NCI-H2196 (cell line): ENCODE measurements around the gene CSTF3.
A peak's percentile ranks its signal among the peaks of the same experiment; 100 is the strongest.
"Not testable (repeated sequence)": the region's sequence is repeated elsewhere in the genome, so short reads cannot be mapped to it uniquely, and the experiment has no call there.

Experiments used
- DNase-seq: peaks from one replicate; lab custom pipeline; 2025; ENCODE audit not compliant: unreplicated experiment; lab: John Stamatoyannopoulos, UW

Gene CSTF3

DNA sequence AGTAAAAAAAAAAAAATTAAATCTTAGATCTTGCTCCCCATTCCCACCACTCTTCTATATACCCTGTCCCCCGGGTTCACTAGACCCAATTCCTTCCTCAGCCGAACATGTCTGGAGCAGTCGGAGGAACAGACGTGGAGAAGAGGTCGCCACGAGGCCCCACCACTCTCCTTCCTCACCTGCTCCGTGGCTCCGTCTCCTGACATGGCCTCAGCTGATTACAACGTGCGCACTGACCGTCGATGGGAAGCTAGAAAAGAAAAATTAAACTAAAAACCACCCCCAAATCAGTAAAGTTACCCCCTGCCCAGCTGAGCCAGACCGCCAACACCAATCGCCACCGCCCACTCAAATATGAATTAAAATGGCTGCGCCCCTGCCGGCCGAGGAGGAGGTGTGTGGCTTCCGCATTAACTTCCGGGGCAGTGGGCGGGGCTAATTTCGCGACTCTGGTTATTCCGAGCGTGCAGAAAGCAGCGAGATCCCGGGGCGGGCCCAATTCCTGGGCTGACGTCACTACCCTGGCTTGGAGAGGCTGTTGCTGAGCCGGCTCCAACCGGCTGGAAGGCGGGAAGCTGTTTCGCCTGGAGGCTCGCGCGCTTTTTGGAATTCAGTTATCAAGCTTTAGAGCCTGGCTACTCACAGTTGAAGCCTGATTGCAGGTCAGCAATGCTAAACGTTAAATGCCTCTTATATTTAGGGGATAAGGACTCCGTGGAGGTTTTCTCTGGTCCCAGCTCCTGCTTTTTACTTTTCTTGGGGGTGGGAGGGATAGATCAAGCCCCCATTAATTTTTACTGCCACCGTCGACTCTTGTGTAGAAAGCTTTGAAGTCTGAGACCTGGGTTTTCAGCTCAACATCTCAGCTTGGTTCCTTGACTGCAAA is at the start of gene CSTF3:
TSS of gene CSTF3 (minus strand) at position 361 of the 886 bp plus-strand sequence. CDS start at position 206, 155 bp downstream.
- DNase-seq: peak; percentile 100

DNA sequence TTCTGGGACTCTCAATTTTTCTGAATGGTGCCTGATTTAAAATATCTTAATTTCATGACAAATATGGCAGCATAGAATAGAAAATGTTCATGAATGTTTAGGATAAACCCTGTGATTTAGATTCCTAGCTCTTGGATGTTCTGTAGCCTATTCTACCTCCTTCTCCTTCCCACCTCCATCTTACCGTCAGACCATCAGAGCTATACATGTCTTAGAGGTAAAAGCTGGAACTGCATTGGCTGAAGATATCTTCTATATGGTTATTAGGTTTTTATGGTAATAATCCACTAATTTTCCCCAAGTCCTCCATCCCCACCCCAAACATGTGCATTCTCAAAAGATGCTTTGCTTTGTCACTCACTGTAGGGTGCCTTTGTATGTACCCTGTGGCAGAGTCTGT is 46.9 kb upstream of the CSTF3 start:
- DNase-seq: no peak

- DNase-seq: no peak
Measured at GRCh38 chr11:33207408-33207985, 46.2 kb upstream of the CSTF3 start.

DNA sequence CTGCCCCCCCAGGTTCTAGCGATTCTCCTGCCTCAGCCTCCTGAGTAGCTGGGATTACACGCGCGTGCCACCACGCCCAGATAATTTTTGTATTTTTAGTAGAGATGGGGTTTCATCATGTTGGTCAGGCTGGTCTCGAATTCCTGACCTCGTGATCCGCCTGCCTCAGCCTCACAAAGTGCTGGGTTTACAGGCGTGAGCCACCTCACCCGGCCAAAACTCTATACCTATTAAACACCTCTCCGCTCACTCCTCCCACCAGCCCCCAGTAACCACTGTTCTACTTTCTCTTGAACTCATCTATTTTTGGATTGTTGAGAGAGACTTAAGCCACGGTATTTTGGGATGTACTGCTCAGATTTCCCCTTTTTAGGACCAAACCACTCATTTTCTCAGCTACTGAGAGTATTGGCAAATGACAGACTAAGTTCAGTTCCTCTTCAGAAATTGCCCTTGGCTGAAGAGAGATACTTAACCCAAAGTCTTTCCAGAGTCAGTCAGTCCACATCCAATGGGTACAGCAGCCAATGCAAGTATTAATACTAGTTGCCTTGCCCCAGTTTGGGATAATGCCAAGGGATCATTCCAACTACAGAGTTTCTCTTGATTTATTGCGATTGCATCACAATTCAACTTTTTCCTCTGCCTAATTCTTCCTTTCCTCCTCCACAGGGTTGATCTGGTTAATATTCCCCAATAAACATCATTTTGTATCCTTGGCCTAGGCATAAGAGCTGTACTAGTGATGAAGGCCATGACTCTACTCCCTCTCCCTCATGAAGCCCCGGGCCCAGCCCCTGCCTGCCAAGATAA is 36.8 kb upstream of the CSTF3 start:
- no peak for DNase-seq

DNA sequence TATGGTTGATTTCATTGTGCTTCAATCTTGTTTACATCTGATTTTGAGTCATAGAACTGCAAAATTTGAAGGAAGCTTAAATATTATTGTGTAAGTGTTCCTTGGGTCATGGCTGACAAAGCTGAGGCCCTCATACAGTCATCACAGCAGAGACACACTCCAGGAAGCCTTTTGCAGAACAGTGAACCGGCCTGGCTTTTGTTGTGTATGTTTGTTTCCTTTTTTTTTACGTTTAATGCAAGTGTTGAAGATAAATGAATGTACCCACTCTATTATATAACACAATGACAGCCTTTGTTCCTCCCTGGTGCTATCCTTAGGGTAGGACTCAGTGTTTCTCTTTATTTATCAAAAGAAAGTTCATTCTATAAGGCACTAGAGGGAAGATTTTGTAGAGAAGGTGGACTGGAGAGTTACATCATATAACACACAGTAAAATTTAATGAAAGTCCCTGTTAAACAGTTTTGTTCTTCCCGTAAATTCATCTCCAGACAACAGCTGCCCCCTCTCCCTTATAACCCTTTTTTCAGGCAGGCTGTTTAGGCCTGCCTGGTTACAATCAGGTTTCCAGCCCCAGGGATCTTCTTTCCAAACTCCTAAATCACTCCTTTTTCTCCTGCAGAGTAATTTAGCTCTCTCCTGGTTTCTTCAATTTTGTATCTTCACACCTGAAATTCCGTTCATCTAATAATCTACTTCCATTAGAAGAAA is 34.3 kb upstream of the CSTF3 start:
- no peak for DNase-seq

DNA sequence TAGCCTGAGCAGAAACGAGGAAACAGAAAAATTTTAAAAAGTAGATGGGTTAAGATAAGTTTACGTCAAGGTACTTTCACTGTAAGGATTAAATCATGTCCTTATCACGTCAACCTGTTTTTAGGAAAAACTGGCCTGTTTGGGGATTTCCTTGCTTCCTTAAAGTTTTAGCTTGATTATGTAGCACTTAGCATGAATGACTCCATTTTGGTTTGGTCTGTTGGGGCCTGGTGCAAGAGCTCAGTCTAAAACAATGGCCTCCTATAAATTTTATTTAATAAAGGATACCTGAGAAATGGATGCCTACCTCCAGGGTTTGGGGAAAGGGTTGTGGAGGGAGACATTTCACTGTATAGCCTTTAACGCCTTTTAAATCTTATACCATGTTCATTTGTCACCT is 33.2 kb upstream of the CSTF3 start:
- no peak for DNase-seq

- no peak for DNase-seq
Measured at GRCh38 chr11:33191467-33191866, 30.2 kb upstream of the CSTF3 start.

- DNase-seq: no peak
Measured at GRCh38 chr11:33187998-33188722, 26.9 kb upstream of the CSTF3 start.

DNA sequence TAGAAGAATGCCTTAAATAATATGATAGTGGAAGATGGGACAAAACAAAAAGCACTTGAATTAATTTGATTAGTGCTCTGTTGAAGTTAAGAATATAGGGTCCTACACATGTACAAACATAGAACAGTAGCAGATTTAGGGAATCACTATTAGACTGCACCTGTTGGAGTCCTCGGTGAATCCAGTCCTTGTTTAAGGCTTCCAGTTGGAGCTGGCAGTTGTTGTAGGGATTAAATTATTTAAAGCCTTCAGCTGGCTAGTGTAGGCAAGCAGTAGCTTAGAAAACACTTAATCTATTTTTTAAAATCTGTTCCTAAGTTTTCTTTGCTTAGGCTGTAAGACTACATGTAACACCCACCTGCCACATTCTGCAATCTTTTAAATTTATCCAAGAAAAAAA is 24.5 kb upstream of the CSTF3 start:
- no peak for DNase-seq

- no peak for DNase-seq
Measured at GRCh38 chr11:33182246-33182878, 21.1 kb upstream of the CSTF3 start.

GRCh38 chr11:33179348-33179803 is 18.1 kb upstream of the CSTF3 start:
- no peak for DNase-seq

DNA sequence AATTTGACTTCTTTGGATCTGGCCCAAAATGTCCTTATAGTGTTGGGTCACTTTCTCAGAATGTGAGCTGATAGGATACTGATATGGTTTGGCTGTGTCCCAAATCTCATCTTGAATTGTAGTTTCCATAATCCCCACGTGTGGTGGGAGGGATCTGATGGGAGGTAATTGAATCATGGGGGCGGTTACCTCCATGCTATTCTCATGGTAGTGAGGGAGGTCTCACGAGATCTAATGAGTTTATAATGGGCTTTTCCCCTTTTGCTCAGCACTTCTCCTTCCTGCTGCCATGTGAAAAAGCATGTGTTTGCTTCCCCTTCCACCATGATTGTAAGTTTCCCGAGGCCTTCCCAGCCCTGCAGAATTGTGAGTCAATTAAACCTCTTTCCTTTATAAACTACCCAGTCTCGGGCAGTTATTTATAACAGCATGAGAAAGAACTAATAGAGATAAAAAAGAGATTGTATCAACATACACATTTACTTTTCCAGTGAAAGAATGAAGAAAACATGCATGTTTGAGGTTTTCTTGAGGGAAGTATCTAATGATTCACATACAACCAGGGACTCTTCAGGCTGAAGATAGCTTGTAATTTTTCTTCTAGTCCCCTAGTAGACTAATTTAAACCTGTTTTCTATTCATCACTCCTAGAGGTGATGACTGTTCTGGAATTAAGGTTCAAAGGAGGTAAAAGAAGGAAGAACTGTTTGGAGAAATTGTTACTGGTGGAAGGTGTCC is 17.3 kb upstream of the CSTF3 start:
- DNase-seq: no peak

GRCh38 chr11:33177676-33178336 is 16.5 kb upstream of the CSTF3 start:
- no peak for DNase-seq

- DNase-seq: not testable (repeated sequence)
Measured at GRCh38 chr11:33176760-33177159, 15.5 kb upstream of the CSTF3 start.

DNA sequence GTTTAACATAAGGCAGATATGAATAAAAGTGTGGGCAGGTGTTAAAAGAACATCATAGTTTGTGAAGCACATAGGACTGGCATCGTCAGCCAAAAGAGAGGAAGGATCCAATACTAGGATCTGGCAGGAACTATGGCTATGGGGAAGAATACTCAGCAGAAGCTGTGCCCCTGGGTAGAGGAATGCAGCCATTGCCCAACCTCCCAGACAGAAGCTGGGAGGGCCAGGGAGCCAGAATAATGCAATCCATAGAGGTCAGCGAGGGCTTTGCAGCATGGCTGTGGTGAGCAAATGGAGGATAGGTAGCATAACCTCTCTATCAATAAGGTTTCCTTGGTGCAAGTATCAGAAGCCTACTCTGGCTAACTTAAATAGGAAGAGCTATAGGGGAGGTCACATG is 11.7 kb upstream of the CSTF3 start:
- DNase-seq: no peak

DNA sequence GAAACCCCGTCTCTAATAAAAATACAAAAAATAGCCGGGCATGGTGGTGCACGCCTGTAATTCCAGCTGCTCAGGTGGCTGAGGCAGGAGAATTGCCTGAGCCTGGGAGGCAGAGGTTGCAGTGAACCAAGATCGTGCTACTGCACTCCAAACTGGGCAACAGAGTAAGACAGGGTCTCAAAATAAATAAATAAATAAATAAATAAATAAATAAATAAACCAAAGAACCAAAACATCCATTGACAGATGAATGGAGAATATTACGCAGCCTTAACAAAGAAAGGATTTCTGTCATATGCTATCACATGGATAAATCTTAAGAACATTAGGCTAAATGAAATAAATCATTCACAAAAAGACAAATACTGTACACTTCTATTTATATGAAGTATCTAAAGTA is 11.1 kb upstream of the CSTF3 start:
- DNase-seq: no peak

DNA sequence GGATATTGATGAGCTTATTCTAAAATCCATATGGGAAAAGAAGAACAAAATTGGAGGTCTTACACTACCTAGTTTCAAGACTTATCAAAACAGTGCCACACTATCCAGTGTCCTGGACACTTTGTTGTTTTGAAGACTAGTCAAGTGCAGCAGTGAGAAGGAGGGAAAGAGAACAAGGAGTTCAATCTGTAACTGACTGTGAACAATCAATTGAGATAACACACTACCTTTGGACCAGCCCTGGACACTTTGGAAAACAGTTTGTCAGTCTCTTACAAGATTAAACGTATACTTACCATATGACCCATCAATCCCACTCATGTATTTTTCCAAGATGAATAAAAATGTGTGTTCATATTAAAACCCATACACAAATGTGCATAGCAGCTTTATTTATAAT is 10.0 kb upstream of the CSTF3 start:
- no peak for DNase-seq

DNA sequence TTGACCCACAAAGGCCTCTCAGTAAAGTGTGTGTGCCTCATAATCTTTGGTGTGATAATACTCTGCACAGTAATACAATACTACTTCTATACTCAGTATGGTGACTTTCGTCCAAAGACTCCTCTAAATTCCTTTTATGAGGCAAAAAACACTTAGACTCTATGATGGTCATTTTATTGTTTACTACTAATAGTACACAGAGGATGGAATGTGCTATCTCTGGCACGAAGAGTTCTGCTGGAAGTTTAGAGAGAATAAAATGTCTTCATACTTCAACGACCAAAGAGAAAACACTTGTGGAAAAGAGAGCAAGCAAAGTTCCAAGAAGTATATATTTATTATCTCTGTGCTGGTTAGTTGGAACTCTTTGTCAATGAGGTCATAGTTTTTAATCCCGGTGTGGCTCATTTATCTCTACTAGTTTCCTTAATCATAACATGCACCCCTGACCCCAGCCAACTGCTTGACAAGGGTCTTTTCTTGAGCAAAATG is 7.5 kb upstream of the CSTF3 start:
- DNase-seq: no peak
